ENCODE data around the gene MARCKSL1.
A peak's percentile ranks its signal among the peaks of the same experiment; 100 is the strongest.

Gene MARCKSL1

GRCh38 chr1:32336963-32337675, 1.1 kb upstream of the MARCKSL1 start:
- TF ChIP-seq CTCF (conservative IDR thresholded peaks at IDR 0.05) (no peak), ZFX (IDR thresholded peaks at IDR 0.05) (no peak)
- no peak overlapping the region for H3K27ac ChIP-seq

DNA sequence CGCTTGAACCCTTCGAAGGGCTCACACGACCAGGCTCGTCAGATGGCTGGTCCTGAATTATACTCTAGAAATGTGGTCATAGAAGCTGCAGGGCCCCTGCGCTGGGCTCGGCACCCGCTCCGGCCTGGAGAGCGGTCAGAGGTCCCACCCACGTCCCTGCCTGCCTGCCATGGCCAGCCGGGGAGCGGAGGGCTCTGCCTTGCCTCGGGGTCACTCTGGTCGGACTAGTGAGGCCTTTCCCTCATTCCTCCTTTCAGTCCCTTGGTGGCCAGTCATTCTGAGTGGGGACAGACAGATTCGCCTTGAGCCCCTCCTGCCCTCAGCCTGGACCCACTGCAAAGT, 529 bp upstream of the MARCKSL1 start:
- TF ChIP-seq CTCF (conservative IDR thresholded peaks at IDR 0.05): no peak
- no peak for TF ChIP-seq ZFX (IDR thresholded peaks at IDR 0.05)
- no peak overlapping the region; the same call in 1 of the 2 replicates for H3K27ac ChIP-seq

GRCh38 chr1:32335535-32335789, 571 bp downstream of the MARCKSL1 start:
- H3K27ac ChIP-seq: peak overlapping the region; percentile 81
- TF ChIP-seq ZFX (IDR thresholded peaks at IDR 0.05) (no peak), CTCF (conservative IDR thresholded peaks at IDR 0.05) (no peak)

DNA sequence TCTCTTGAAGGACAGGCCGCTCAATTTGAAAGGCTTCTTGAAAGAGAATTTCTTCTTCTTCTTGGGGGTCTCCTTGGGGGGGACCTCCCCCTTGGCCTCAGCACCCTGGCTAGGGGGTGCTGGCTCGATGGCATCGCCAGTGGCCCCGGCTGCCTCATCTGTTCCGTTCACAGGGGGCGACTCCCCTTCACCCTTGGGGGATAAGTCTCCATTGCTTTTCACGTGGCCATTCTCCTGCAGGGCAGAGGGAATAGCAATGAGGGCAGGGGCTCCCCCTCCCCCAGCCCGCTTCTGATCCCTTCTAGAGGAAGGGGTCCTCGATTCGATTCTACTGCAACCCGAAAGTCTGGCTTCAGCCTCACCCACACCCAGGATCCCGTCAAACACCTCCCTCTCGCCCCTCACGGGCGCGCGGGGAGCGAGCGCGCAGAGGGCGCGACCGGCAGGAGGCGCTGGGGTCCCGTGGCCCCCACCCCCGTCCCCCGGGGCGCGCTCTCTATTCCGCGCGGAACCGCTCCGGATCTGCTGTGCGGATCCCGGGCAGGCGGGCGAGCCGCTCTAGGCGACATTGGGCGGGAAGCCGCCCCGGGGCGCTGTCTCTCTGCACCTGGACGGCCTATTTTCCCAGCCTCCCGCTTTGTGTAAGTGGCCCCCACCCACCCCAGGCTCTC, 1.0 kb downstream of the MARCKSL1 start:
- H3K27ac ChIP-seq: peak overlapping the region; percentile 81
- TF ChIP-seq CTCF (conservative IDR thresholded peaks at IDR 0.05) (peak; percentile 84), ZFX (IDR thresholded peaks at IDR 0.05) (no peak)

GRCh38 chr1:32334274-32334861, 1.7 kb downstream of the MARCKSL1 start:
- peak overlapping the region; percentile 81 for H3K27ac ChIP-seq
- TF ChIP-seq CTCF (conservative IDR thresholded peaks at IDR 0.05): no peak
- TF ChIP-seq ZFX (IDR thresholded peaks at IDR 0.05): no peak

GRCh38 chr1:32333251-32333963, 2.6 kb downstream of the MARCKSL1 start:
- H3K27ac ChIP-seq: peak overlapping the region; percentile 50; the same call in 1 of the 2 replicates
- TF ChIP-seq CTCF (conservative IDR thresholded peaks at IDR 0.05) (no peak), ZFX (IDR thresholded peaks at IDR 0.05) (no peak)

All from C4-2B (cell line).